Measurements from ENCODE around the gene MYO3A.
"Not testable (repeated sequence)": the region's sequence is repeated elsewhere in the genome, so short reads cannot be mapped to it uniquely, and the experiment has no call there.

Gene MYO3A

DNA sequence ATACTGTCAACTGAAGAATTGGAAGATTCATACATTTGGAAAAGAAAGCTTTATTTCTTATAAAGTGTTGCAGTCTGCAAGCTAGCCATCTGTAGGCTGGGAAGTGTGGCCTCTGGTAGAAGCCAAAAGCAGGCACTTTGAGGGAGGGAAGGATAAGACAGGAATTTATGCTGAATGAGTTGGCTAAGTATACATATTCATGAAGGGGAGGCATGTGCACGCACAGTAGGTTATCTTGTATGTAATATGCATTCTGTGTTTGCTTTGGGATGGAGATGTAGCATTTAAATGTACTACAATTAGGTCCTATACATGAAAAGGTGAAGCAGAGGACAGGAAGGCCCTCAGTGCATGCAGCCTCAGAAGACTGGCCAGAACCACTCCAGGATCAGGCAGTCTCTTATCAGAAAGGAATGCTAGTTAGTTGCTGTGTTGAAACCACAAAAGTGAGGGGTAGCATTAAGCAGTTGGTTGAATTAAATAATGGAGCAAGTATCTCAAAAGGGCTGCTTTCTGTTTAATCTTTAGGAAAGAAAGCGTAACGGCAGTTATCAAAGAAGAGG lies 40.9 kb downstream of the MYO3A start:
- no peak for DNase-seq (ENCODE audit: low read depth, low spot score)

DNA sequence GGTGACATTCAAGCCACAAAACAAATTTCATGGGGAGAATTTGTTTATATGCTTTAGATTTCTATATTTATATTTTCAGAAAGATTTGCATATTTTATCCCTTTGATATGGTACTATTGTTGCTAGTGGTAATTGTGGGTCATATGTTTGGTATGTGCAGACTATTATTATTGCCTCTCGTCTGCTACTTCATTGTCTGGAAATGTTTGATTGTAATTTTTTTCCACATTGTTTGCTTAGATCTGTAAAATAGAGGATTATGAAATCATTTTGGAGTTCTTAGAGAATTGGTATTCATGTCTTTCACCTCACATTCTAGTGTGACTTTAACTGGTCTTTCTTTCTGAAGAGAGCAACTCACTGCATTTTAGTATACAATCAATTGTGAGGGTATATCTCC lies 44.7 kb downstream of the MYO3A start:
- DNase-seq (ENCODE audit: low read depth, low spot score), result no peak

DNA sequence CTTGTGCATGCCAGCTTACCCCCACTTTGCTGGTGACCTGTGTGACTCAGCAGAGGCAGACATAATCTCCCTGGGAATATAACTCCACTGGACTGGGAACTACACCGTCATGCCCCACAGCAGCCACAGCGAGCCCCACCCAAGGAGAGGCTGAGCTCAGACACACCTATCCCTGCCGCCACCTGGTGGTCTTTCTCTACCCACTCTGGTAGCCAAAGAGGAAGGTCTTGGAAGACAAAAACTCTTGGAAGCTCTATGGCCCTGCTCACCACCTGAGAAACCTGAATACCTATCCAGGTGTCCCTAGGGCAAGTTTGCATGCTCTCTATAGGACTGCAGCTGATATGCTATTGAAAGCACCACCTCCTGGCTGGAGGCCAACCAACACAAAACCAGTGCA lies 48.1 kb downstream of the MYO3A start:
- DNase-seq (ENCODE audit: low read depth, low spot score), result no peak

DNA sequence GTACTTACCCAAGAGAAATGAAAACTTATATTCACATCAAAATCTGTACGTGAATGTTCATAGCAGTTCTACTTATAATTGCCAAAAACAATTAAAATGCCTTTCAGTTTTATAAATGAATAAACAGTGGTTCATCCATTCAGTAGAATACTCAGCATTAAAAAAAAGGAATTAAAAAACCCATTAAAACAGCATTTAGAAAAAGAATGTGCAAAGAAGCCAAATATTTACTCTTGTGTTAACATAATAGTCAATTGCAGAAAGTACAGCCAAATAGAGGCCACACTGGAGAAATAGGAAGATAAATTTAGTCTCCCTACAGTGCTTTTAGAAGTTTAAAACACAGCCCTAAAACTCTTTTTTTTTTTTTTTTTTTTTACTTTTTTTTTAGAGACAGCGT lies 54.6 kb downstream of the MYO3A start:
- DNase-seq (ENCODE audit: low read depth, low spot score), result no peak

DNA sequence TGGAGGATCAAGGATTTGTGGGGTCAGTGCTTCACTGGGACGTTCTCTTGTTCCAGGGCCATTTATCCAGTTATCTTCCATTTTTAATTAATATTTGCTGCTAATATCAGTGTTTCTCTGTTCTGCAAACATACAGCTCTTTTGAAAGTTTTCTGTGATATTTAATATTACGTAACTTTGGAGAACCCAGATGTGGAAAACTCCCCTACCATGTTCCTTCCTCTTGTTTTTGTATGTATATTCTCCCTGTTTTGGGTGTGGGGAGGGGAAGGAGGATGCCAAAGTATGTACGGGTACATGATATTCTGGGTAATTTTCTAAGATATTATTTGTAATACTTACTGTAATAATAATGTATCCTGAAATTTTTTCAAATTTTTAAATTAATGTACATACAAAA lies 55.9 kb downstream of the MYO3A start:
- no peak for DNase-seq (ENCODE audit: low read depth, low spot score)

DNA sequence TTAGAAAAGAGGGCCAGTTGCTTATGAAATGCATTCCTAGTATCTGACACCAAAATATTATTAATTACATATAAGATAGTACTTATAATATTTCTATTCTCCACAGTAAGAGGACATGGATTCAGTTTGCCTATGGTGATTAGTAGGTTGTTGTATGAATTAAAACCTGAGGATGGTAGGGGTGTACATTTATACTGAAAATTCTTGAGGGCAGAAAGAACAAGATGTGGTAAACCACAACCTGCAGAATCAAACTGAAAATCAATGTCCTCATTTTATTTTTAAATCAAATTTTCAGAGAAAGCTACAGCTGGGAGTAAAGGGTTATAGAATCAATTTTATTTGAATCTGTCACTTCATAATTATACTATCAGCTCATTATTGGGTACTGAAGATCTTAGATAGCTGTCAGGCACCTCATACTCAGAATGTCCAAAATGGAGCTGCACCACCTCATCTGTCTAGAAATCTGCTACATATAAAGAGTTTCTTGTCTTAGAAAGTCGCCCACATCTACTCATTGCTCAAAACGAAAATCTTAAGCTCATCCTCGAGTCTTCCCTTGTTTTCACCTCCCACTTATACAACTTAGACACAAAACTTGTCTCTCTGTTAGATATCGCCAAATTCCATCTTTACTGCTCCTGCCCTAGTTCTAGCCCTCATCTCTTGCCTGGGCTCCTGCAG lies 65.4 kb downstream of the MYO3A start:
- no peak for DNase-seq (ENCODE audit: low read depth, low spot score)

DNA sequence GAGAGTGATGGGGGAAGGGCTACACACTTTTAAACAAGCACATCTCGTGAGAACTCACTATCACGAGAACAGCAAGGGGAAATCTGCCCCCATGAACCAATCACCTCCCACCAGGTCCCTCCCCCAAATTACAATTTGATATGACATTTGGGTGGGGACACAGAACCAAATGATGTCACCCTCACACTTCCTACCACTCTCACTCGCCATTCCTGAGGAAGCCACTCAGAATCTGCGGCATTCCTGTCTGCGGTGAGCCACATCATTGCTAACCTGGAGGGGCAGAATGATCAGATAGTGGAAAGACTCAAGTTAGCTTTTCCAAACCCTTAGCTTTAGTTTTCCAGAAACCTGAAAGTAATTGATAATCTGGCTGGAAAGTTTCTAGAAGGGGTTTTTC lies 66.9 kb downstream of the MYO3A start:
- no peak for DNase-seq (ENCODE audit: low read depth, low spot score)

DNA sequence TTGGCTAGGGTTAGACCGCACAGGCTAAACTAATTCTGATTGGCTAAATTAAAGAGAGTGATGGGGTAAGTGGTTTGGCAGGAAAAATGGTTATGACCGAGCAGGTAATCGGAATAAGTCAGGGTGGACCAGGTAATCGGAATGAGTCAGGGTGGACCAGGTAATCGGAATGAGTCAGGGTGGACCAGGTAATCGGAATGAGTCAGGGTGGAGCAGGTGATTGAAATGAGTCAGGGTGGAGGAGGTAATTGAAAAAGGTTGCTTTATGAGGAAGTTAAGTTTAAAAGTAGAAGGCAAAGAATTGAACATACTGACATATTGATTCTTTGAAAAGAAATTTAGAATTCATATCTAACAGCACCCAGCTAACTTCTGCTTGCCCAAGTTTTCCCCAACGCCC lies 68.4 kb downstream of the MYO3A start:
- DNase-seq (ENCODE audit: low read depth, low spot score), result not testable (repeated sequence)

DNA sequence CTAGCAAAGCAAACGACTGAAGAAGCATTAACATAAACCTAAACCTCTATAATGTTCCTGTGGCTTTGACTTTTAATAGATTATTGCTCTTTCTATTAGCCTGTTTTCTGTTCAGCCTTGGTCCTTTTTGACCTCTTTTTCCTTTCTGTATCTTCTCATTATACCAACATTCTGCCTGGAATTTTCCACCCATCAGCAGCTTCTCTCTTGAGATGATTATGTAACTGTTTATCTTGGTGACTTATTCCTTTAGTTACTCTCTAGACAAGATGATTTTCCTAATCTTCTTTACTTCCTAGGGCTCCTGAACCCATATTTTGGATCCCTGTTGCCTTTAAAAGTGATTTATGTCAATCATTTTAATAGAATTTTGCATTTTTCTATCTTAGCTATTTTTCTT lies 81.1 kb downstream of the MYO3A start:
- no peak for DNase-seq (ENCODE audit: low read depth, low spot score)

DNA sequence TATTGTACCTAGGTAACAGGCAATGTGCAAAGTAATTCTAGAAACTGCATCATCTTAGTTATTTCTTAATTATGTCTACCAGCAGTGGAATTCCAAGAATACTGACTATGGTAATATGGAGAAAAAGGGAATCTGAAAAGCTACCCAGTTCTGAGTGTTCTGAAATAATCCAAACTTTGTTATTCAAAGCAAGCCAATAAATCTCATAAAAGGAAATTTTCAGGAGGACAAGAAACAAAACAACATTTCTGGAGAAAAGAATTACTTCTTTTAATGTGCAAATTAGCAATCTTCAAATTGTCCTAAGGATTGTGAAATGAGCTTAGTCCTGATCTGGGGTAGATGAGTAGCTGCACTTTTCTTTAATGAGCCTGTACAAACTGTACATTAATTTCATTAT lies 88.8 kb downstream of the MYO3A start:
- no peak for DNase-seq (ENCODE audit: low read depth, low spot score)

DNA sequence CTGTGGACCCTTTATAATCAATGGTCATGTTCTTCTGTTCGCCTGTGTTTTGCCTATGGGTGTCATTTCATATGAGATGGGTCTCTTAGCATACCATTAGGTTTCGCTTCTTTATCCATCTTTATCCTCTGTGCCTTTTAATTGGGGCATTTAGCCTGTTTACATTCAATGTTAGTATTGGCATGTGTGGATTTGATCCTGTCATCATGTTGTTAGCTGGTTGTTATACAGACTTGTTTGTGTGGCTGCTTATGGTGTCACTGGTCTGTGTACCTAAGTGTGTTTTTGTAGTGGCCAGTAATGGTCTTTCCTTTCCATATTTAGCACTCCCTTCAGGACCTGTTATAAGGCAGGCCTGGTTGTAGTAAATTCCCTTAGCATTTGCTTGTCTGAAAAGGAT lies 90.3 kb downstream of the MYO3A start:
- DNase-seq (ENCODE audit: low read depth, low spot score), result no peak

DNA sequence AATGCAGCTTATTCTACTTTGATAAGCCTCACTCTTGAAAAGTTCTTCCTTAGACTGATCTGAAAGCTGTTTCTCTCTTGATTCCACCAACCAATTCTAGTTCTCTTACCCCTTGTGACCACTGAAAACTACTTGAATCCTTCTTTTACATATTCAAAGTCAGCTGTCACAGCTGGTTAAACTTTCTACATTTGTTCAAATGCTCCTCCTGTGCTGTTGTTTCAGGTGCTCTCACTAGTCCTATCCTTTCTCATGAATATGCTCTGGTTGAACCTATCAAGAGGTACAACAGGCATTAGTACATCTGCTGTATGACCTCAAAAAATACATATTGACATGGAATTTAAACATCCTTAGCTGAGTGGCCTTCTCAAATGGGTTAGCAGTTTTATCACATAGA lies 91.5 kb downstream of the MYO3A start:
- DNase-seq (ENCODE audit: low read depth, low spot score), result no peak

DNA sequence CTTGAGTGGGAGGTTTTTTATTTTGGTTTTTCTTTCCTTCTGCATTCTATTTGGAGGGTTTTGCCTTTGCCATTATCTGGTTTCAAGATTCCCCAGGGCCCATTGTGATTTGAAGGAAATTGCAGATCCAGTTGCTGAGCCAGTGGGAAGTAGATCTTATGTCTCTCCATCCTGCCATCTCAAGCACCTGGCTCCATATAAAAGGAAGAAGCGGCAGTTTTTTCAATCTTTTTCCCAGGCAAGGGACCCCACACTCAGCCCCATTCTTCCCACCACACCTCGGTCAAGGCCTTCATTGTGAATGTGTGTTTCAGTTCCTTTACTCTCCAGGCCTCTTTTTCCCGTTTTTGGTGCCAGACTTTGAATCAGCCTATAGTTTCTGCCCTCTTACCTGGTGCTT lies 95.8 kb downstream of the MYO3A start:
- DNase-seq (ENCODE audit: low read depth, low spot score), result no peak

DNA sequence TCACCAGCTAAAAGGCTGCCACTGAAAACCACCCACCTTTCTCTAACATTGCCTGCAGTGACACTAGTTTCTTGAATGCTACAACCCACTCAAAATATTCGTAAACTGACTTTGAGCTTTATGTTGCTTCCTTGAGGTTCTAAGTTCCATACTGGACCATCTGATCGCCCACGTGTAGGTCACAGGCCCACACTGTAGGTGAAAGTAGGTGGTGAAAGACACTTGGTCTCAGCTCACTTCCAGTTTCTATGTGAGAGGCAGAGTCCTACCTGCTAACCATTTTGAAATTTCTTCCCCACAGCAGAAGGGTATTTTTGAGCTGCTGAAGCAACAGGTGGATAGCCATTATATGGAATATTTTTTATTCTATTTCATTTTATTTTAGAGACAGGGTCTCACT lies 97.3 kb downstream of the MYO3A start:
- no peak for DNase-seq (ENCODE audit: low read depth, low spot score)

DNA sequence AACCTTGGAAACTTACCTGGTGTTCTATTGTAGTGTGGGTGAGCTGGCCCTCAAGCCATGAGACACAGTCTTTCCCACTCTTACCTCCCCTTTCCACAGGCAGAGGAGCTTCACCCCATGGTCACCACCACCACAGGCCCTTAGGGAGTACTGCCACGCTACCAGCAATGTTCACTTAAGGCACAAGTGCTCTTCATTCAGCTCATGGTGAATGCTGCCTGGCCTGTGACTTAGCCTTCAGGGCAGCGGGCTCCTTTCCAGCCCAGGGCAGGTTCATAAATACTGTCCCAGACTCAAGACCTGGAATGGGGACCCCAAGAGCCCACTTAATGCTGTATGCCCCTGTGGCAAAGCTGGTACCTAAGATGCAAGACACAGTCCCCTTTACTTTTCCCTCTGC lies 109.4 kb downstream of the MYO3A start:
- DNase-seq (ENCODE audit: low read depth, low spot score), result no peak

DNA sequence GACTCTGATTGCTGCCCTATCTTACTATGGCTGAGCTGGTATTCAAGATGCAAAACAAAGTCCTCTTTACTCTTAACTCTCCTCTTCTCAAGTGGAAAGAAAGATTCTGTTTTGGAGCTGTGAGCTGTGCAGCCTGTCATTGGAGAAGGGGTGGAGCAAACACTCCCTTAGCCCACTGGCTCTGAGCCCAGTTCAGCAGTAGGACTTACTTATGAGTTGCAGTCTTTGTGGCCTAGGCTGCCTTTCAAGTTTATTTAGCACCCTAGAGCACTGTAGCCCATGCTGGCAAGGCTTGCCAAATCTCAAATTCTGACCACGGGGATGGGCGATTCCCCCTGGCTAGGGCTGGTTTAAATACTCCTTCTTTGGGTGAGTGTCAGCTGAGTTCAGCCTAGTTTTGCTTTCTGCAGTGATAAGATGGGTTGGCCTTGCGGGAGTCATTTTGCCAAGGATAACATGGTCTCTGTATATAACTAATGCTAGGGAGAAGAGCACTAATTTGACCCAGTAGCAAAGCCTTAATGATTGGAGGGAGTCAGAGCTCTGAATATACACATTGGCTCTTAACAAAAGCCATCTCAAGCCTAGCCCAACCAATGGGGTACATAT lies 110.2 kb downstream of the MYO3A start:
- no peak for DNase-seq (ENCODE audit: low read depth, low spot score)

DNA sequence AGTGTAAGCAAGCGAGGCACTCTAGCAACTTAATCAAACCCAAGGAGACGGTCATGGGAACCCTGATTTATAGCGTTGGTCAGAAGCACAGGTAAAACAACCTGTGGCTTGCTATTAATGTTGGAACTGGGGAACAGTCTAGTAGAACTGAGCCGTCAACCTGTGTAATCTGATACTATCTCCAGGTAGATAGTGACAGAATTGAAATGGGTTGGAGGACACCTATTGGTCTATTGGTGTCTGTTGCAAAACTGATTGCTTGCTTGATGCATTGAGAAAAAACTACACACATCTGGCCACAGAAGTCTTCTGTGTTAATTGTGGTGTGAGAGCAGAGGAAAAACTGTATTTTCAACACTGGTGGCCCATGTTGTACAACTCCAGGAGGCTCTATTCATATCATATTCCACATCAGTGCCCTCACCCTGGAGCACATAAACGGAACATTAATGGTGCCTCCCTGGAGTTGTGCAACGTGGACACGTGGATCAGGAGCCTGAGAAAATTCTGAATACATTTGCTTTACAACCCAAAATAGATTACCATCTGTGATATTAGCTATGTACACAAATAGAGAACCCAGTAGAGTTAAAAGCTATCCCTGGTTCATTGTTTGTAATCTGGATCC lies 112.2 kb downstream of the MYO3A start:
- no peak for DNase-seq (ENCODE audit: low read depth, low spot score)

DNA sequence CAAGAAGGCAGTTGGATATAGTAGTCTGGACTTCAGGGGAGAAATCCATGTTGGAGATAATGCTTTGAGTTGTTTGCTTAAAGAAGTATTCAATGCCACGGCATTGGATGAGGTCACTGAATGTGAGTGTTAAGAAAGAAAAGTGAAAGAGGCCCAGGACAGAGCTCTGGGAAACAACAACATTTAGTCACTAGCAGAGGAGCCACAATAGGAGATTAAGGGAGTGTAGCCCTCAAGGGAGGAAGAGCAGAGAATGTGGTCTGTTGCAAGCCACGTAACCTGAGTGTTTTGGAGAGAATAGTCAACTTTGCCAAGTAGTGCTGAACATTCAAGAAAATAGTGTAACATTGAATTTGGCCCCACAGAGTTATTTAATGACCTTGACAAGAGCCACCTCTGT lies 114.7 kb downstream of the MYO3A start:
- no peak for DNase-seq (ENCODE audit: low read depth, low spot score)

DNA sequence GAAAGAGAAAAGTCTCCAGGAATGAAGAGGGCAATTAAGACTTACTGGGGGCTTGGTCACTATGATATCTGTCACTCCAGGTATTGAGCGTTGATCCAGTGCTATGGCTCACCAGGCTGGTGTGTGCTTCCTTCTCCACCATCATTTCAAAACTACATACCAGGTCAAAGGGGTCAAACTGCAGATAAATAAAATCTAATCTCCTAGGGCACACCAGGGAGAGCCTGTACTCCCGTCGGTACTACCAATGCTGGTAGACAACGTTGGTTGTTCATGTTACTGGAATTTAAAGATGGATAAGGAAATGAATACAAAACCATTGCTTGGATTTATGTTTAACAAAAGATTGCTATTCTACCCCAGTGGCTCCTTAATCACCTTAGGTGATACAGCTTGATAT lies 118.3 kb downstream of the MYO3A start:
- DNase-seq (ENCODE audit: low read depth, low spot score), result no peak

DNA sequence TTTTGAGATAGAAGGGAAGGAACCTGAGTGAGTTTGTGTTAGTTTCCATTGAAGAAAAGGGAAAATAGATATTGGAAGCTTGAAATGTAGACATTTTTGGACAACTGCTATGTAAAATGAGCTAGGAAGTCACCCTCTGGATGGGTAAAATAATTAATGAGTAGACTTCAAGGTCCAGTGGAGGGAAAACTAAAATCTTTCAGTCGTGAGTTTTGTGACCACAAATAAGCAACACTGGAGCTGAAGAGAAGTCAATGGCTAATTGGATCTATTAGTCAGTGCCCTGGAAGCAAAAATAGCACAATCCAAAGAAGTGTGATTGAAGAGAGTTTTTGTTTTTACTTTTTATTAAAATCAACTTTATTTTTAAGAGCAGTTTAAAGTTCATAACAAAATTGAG lies 123.4 kb downstream of the MYO3A start:
- DNase-seq (ENCODE audit: low read depth, low spot score), result no peak

DNA sequence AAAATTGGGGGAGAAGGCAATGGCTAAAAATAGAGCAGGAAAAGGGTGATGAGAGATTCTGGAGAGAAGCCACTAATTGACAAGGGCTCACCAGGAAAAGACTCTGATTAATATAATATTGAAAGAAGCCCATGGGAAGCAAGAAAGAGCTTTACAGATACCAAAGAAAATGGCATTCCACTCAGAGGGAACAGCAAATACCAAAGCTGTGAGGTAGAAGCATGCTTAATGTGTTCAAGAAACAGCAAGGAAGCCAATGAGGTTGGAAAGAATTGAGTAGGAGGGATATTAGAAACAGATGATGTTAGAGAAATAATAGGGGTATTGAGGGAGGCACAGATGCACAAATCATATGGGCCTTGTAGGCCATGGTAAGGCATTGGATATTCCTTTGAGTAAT lies 130.1 kb downstream of the MYO3A start:
- DNase-seq (ENCODE audit: low read depth, low spot score), result no peak

DNA sequence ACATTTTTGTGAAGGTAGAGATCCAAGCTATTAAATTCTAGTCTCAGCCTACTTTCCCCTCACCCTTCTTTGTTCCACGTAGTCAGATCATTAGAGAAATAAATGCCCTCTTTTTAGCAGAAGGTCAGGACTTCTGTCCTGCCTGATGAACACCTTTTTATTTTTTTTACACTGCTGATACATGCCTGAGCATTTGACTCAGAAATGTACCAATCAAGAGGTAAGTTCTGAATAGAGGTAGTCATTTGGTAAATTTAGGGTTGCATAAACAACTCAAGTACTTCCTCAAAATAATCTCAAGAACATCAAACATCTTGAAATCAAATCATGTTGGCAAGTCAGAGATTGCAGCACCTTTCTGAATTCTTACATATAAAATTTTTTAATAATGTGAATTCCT lies 133.7 kb downstream of the MYO3A start:
- DNase-seq (ENCODE audit: low read depth, low spot score), result no peak

DNA sequence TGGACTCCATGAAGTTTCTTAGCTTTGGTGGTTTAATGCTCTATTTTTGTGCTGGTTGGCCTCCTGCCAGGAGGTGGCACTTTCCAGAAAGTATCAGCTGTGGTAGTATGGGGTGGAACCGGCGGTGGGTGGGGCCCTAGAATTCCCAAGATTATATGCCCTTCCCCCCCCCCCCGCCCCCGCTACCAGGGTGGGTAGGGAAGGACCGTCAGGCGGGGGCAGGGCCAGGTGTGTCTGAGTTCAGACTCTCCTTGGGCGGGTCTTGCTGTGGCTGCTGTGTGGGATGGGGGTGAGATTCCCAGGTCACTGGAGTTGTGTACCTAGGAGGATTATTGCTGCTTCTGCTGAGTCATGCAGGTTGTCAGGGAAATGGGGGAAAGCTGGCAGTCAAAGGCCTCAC lies 146.9 kb downstream of the MYO3A start:
- DNase-seq (ENCODE audit: low read depth, low spot score), result not testable (repeated sequence)
